GM23248 (cell line): ENCODE measurements around the gene MYO5B.

ENCODE experiments used
- EZH2 ChIP-seq: fragments of 200-600 bp; sonication (generic); IDR thresholded peaks from 2 replicates; pipeline ENCODE4 v1.6.1; 2018; ENCODE audit warnings: antibody characterized with exemption, mild to moderate bottlenecking; ENCODE audit not compliant: insufficient read depth, poor library complexity, severe bottlenecking
- EZH2phosphoT487 ChIP-seq: fragments of 200-600 bp; sonication (generic); IDR thresholded peaks from 2 replicates; pipeline ENCODE4 v1.6.1; 2018; ENCODE audit warnings: antibody characterized with exemption, moderate library complexity, mild to moderate bottlenecking, low read depth; ENCODE audit not compliant: insufficient read depth

GRCh38 chr18:49802623-49803022, 392.3 kb downstream of the MYO5B start:
- TF ChIP-seq EZH2 (no peak), EZH2phosphoT487 (no peak)
